PC-3 (cell line): ENCODE measurements around the gene OR5AN1.

ENCODE experiments used
- EZH2 ChIP-seq: fragments of 300-600 bp; sonication (generic); IDR thresholded peaks from one replicate; pipeline ENCODE4 v1.6.1; 2017; ENCODE audit warnings: antibody characterized with exemption, mild to moderate bottlenecking, low read length; ENCODE audit not compliant: unreplicated experiment
- TF ChIP-seq, protein P1 (sequence below): fragments of 300-600 bp; sonication (generic); conservative IDR thresholded peaks from 2 replicates; pipeline ENCODE4 v1.5.1; 2017; ENCODE audit warnings: antibody characterized with exemption, low read depth, mild to moderate bottlenecking, low read length

DNA sequence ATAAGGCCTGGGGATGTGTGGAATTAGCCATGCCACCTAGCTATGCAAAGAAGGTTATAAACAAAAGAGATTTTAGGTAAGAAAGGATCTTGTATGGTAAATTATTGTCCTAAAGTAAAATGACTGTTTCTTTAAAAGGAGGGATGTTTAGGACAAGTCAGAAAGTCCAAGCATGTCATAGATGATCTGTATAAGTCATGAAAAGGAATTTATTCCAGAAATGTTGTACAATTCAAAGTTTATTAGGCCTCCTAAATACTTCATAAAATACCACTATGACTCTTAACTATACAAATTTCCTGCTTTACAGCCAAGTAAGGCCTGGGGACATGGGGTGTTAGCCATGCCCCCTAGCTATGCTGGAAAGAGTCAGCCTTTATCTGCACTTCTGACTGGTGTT, 44.9 kb downstream of the OR5AN1 start:
- TF ChIP-seq, protein P1, sequence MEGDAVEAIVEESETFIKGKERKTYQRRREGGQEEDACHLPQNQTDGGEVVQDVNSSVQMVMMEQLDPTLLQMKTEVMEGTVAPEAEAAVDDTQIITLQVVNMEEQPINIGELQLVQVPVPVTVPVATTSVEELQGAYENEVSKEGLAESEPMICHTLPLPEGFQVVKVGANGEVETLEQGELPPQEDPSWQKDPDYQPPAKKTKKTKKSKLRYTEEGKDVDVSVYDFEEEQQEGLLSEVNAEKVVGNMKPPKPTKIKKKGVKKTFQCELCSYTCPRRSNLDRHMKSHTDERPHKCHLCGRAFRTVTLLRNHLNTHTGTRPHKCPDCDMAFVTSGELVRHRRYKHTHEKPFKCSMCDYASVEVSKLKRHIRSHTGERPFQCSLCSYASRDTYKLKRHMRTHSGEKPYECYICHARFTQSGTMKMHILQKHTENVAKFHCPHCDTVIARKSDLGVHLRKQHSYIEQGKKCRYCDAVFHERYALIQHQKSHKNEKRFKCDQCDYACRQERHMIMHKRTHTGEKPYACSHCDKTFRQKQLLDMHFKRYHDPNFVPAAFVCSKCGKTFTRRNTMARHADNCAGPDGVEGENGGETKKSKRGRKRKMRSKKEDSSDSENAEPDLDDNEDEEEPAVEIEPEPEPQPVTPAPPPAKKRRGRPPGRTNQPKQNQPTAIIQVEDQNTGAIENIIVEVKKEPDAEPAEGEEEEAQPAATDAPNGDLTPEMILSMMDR: no peak
- no peak for TF ChIP-seq EZH2
